SK-N-SH (cell line): ENCODE measurements around the gene FAF2. TPM values are rescaled to one million over a fixed set of nuclear protein-coding genes. Genes with fewer than 3 reads are reported as not detected.

ENCODE experiments used
- CTCF ChIA-PET: fragments of 300-600, 350-600 bp; formaldehyde crosslinking; extraction: SDS; loops from one replicate; lab custom pipeline; 2021; lab: Yijun Ruan, JAX
- POLR2A ChIA-PET: fragments of 350-600 bp; sonication (Branson Sonifier 250); formaldehyde crosslinking; extraction: SDS; loops from one replicate; lab custom pipeline; 2020; ENCODE audit warnings: antibody characterized with exemption, inconsistent platforms; lab: Yijun Ruan, JAX
- DNase-seq: peaks from one replicate; pipeline ENCODE4 v3.0.0; 2012
- H2AFZ ChIP-seq: fragments of 200-600 bp; sonication (generic); 2 replicates; pipeline ENCODE4 v1.8.1; 2016; ENCODE audit warnings: antibody characterized with exemption, mild to moderate bottlenecking, low read depth
- H3F3A ChIP-seq: fragments of 200-600 bp; sonication (generic); replicated peaks from 2 replicates; pipeline ENCODE3; 2016; ENCODE audit warnings: antibody characterized with exemption, mild to moderate bottlenecking; ENCODE audit not compliant: insufficient read depth
- H3K27ac ChIP-seq, 2 experiments: fragments of 200-500 bp in 1 of 2; fragments of 200-600 bp in 1 of 2; sonication (Bioruptor generic) in 1 of 2; sonication (generic), shearing (Covaris generic) in 1 of 2; 2 replicates each; pipeline versions ENCODE4 v1.5.1 to v1.6.1; 2014 to 2016; ENCODE audit warnings: low read depth in 2 of 2, inconsistent platforms in 1 of 2, low read length in 1 of 2, mild to moderate bottlenecking in 1 of 2, mixed read lengths in 1 of 2
- H3K27me3 ChIP-seq: fragments of 200-600 bp; sonication (generic), shearing (Covaris generic); 2 replicates; pipeline ENCODE4 v1.6.1; 2016; ENCODE audit warnings: mixed run types; ENCODE audit not compliant: insufficient read depth
- H3K36me3 ChIP-seq, 2 experiments: fragments of 200-500 bp in 1 of 2; fragments of 200-600 bp in 1 of 2; sonication (Bioruptor generic) in 1 of 2; sonication (generic) in 1 of 2; replicated peaks in 1 of 2; 2 replicates each; pipeline versions ENCODE3 to v1.5.1; 2014 to 2016; ENCODE audit warnings: low read length in 1 of 2, mild to moderate bottlenecking in 1 of 2; ENCODE audit not compliant: insufficient read depth in 2 of 2, control insufficient read depth in 1 of 2
- H3K4me1 ChIP-seq, 2 experiments: fragments of 200-500 bp in 1 of 2; fragments of 200-600 bp in 1 of 2; sonication (Bioruptor generic) in 1 of 2; sonication (generic), shearing (Covaris generic) in 1 of 2; 2 replicates each; pipeline versions ENCODE4 v1.5.1 to v1.6.1; 2014 to 2016; ENCODE audit warnings: low read depth in 1 of 2, low read length in 1 of 2, mixed run types in 1 of 2; ENCODE audit not compliant: insufficient read depth in 2 of 2, control insufficient read depth in 1 of 2
- H3K4me2 ChIP-seq: fragments of 200-600 bp; sonication (generic), shearing (Covaris generic); 2 replicates; pipeline ENCODE4 v1.6.1; 2017; ENCODE audit warnings: mixed run types
- H3K4me3 ChIP-seq, 2 experiments: fragments of 200-500 bp in 1 of 2; fragments of 200-600 bp in 1 of 2; sonication (Bioruptor generic) in 1 of 2; sonication (generic), shearing (Covaris generic) in 1 of 2; 2 replicates each; pipeline versions ENCODE4 v1.5.1 to v1.8.1; 2014 to 2016; ENCODE audit warnings: low read depth in 2 of 2, inconsistent platforms in 1 of 2, low read length in 1 of 2, mild to moderate bottlenecking in 1 of 2, mixed read lengths in 1 of 2, moderate library complexity in 1 of 2
- H3K79me2 ChIP-seq: fragments of 200-600 bp; sonication (generic); 2 replicates; pipeline ENCODE4 v1.8.1; 2017; ENCODE audit warnings: mild to moderate bottlenecking; ENCODE audit not compliant: insufficient read depth
- H3K9ac ChIP-seq: fragments of 200-600 bp; sonication (generic); 2 replicates; pipeline ENCODE4 v1.6.1; 2017; ENCODE audit warnings: mixed run types
- H3K9me2 ChIP-seq: fragments of 200-600 bp; sonication (generic); 2 replicates; pipeline ENCODE4 v1.6.1; 2017; ENCODE audit warnings: mixed run types
- H3K9me3 ChIP-seq: fragments of 200-600 bp; sonication (generic); 2 replicates; pipeline ENCODE4 v1.6.1; 2017; ENCODE audit warnings: mixed run types, mild to moderate bottlenecking, moderate library complexity
- H4K20me1 ChIP-seq: fragments of 200-600 bp; sonication (generic); 2 replicates; pipeline ENCODE4 v1.6.1; 2017; ENCODE audit warnings: mild to moderate bottlenecking, mixed run types; ENCODE audit not compliant: insufficient read depth
- ELF1 ChIP-seq: IDR thresholded peaks from 2 replicates; pipeline ENCODE4 v1.4.0; 2012
- EP300 ChIP-seq, 2 experiments: IDR thresholded peaks; 2 replicates each; pipeline versions ENCODE4 v1.4.0 to v1.6.1; 2012; ENCODE audit warnings: borderline replicate concordance in 1 of 2, low read depth in 1 of 2, low read length in 1 of 2
- FOXM1 ChIP-seq: IDR thresholded peaks from 2 replicates; pipeline ENCODE4 v1.4.0; 2012; ENCODE audit warnings: low read depth, mild to moderate bottlenecking
- JUND ChIP-seq: IDR thresholded peaks from 2 replicates; pipeline ENCODE4 v1.4.0; 2012
- MAX ChIP-seq: IDR thresholded peaks from 2 replicates; pipeline ENCODE4 v1.4.0; 2012; ENCODE audit warnings: low read depth
- MXI1 ChIP-seq: IDR thresholded peaks from 2 replicates; pipeline ENCODE4 v1.6.1; 2012; ENCODE audit warnings: mild to moderate bottlenecking, low read depth, low read length, improper control_type of control experiment
- NFIC ChIP-seq: IDR thresholded peaks from 2 replicates; pipeline ENCODE4 v1.4.0; 2012; ENCODE audit warnings: borderline replicate concordance
- NRF1 ChIP-seq: IDR thresholded peaks from 2 replicates; pipeline ENCODE4 v1.6.1; 2012; ENCODE audit warnings: low read depth, mild to moderate bottlenecking, low read length
- PBX3 ChIP-seq: IDR thresholded peaks from 2 replicates; pipeline ENCODE4; 2012
- POLR2AphosphoS5 ChIP-seq: IDR thresholded peaks from 2 replicates; pipeline ENCODE4 v1.6.1; 2012; ENCODE audit warnings: low read depth, low read length
- REST ChIP-seq: IDR thresholded peaks from 2 replicates; pipeline ENCODE4 v1.6.1; 2012; ENCODE audit warnings: mild to moderate bottlenecking, low read depth, low read length, moderate library complexity
- RFX5 ChIP-seq: IDR thresholded peaks from 2 replicates; pipeline ENCODE4 v1.6.1; 2012; ENCODE audit warnings: mild to moderate bottlenecking, improper control_type of control experiment, low read length
- RXRA ChIP-seq: IDR thresholded peaks from 2 replicates; pipeline ENCODE4 v1.4.0; 2012; ENCODE audit warnings: low read depth, mild to moderate bottlenecking, borderline replicate concordance
- SIN3A ChIP-seq: IDR thresholded peaks from 2 replicates; pipeline ENCODE4 v1.6.1; 2012; ENCODE audit warnings: low read depth, mild to moderate bottlenecking, low read length, moderate library complexity, borderline replicate concordance
- TAF1 ChIP-seq: IDR thresholded peaks from 2 replicates; pipeline ENCODE4 v1.6.1; 2012; ENCODE audit warnings: low read depth, mild to moderate bottlenecking, low read length, moderate library complexity, borderline replicate concordance
- TEAD4 ChIP-seq: IDR thresholded peaks from 2 replicates; pipeline ENCODE4 v1.4.0; 2012; ENCODE audit warnings: mild to moderate bottlenecking, borderline replicate concordance; ENCODE audit not compliant: insufficient read depth
- USF2 ChIP-seq: fragments of 150-350 bp; IDR thresholded peaks from 2 replicates; pipeline ENCODE4 v1.6.1; 2017; ENCODE audit warnings: antibody characterized with exemption, low read length, low read depth, borderline replicate concordance
- ZBTB33 ChIP-seq: IDR thresholded peaks from 2 replicates; pipeline ENCODE4 v1.4.0; 2012; ENCODE audit warnings: low read depth, borderline replicate concordance
- WGBS: methylation state at CpG from one replicate; pipeline ENCODE4 v1.1.6; 2017; ENCODE audit warnings: low lambda C conversion rate; 5-methylcytosine and 5-hydroxymethylcytosine counted together
- polyA plus RNA-seq, 3 experiments: library from polyadenylated mRNA; depleted of rRNA; stranded (reverse); fragments of >200 nt; gene quantifications; 2 replicates each; pipeline ENCODE4 v1.2.3, GENCODE V29; 2012

Gene FAF2
- polyA plus RNA-seq, 1 of the 3 experiments (the other 2 are of a cell fraction), result 25.5 TPM

- TF ChIP-seq USF2, result no peak
- no peak for TF ChIP-seq EP300 (IDR thresholded peaks at IDR 0.05; ENCODE audit: borderline replicate concordance in 1 of 2, low read depth in 1 of 2, low read length in 1 of 2)
- TF ChIP-seq NRF1, result no peak
- TF ChIP-seq ELF1, result no peak
- no peak for TF ChIP-seq MXI1
- no peak for TF ChIP-seq TEAD4
- no peak for TF ChIP-seq TAF1
These were observed 23.0 kb upstream of the FAF2 start (continued) for GRCh38 chr5:176425138-176425537.

- CTCF ChIA-PET, result interaction anchor here (0.7 to 1.2 kb wide), 2 partner anchors 22 to 153 kb away, joined by 3 read pairs; partner anchors contain the start of gene FAF2
These were observed 22.4 kb upstream of the FAF2 start for GRCh38 chr5:176425791-176426190.

More at GRCh38 chr5:176425791-176426190, 22.4 kb upstream of the FAF2 start:
- H3K9me3 ChIP-seq, result no peaks in the 10 kb centered on the region
- no peaks in the 10 kb centered on the region for H3K79me2 ChIP-seq
- TF ChIP-seq NFIC, result no peak
- TF ChIP-seq EP300 (IDR thresholded peaks at IDR 0.05; ENCODE audit: borderline replicate concordance in 1 of 2, low read depth in 1 of 2, low read length in 1 of 2), result no peak
- no peak for TF ChIP-seq JUND
- no peak for TF ChIP-seq SIN3A
- no peak for TF ChIP-seq ZBTB33
- TF ChIP-seq MAX, result no peak
- no peak for TF ChIP-seq FOXM1
- TF ChIP-seq RFX5, result no peak
- TF ChIP-seq REST, result no peak
- no peak for TF ChIP-seq PBX3
- no peak for TF ChIP-seq POLR2AphosphoS5
- TF ChIP-seq RXRA, result no peak
- TF ChIP-seq, all 33 proteins: peak for 0
- POLR2A ChIA-PET, result no interaction called here
- 61% methylated on average over 1 of the region's 1 CpG for WGBS
- Histone ChIP-seq H4K20me1 (no peaks in the 10 kb centered on the region), H2AFZ (no peak overlapping the region), H3K27me3 (no peaks in the 10 kb centered on the region; the same call in 1 of the 2 replicates), H3K9me2 (no peaks in the 10 kb centered on the region), H3K36me3 (no peaks in the 10 kb centered on the region), H3K4me2 (no peak overlapping the region), H3K27ac (no peak overlapping the region), H3K4me3 (no peak overlapping the region), H3F3A (no peaks in the 10 kb centered on the region), H3K4me1 (no peaks in the 10 kb centered on the region), H3K9ac (no peak overlapping the region)
- DNase-seq, result no peak
